ENCODE measurements around the gene INSL3.

Gene INSL3

DNA sequence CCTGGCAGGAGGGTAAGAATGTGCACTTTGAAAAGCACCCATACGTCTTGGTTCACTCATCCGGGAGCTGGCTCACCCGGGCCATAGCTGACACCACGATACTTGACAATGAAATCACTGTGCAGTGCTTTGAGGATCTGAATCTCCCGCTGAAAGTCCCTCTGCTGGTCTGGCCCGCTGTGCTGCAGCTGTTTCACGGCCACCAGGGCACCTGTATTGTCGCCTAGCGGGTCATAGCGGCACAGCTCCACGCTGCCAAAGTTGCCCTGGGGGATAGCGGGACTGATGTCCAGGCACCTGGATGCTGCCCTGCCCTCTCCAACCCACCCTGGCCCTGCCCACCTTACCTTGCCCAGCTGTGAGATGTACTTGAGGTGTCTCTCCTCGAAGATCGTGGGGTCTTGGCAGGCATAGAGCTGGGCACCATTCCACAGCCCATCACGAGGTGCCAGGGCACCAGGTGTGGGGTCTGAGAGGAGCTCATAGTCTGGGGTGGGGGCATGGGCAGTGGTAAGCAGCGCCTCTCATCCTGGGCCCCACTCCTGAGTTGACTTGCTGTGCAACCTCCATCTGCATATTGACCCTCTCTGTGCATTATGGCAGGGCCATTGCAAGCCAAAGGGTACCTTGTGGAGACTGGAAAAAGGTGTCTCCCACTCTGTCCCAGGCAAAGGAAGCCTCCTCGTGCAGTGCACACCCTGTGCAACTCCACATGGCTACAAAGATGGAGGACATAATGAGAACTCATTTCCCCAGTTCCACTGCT is 11.3 kb upstream of the INSL3 start:
- TF ChIP-seq, protein P1, sequence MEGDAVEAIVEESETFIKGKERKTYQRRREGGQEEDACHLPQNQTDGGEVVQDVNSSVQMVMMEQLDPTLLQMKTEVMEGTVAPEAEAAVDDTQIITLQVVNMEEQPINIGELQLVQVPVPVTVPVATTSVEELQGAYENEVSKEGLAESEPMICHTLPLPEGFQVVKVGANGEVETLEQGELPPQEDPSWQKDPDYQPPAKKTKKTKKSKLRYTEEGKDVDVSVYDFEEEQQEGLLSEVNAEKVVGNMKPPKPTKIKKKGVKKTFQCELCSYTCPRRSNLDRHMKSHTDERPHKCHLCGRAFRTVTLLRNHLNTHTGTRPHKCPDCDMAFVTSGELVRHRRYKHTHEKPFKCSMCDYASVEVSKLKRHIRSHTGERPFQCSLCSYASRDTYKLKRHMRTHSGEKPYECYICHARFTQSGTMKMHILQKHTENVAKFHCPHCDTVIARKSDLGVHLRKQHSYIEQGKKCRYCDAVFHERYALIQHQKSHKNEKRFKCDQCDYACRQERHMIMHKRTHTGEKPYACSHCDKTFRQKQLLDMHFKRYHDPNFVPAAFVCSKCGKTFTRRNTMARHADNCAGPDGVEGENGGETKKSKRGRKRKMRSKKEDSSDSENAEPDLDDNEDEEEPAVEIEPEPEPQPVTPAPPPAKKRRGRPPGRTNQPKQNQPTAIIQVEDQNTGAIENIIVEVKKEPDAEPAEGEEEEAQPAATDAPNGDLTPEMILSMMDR (IDR thresholded peaks at IDR 0.05; ENCODE audit: low read depth, low read length), result no peak
- in situ Hi-C loops (cut with HindIII; ENCODE audit: low sequenced_read_pairs), result no loop called here
- no peak for DNase-seq (ENCODE audit: low read depth, low spot score)
- H3K4me3 ChIP-seq (ENCODE audit: low read depth, low read length), result no peak overlapping the region

DNA sequence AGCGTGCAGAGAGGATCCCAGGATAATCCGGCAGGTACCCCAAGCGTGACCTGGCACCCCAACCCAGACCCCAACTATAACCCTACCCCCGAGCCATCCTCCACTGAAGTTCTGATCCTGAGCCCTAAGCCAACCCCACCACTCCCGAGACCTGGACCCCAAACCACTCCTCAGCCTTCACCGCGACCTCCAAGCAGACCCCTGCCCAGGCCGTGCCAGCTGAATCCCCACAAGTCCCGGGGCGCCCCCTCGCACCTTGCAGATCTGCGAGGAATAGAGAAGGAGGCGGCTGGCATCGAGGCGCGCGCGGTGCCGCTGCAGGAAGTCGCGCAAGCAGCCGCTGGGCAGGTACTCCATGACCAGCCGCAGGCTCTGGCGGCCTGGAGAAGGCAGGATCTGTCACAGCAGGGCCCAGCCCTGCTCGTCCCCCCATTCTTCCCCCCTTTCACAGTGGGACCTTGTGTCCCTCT is 10.1 kb upstream of the INSL3 start:
- TF ChIP-seq, protein P1 (IDR thresholded peaks at IDR 0.05; ENCODE audit: low read depth, low read length), result no peak
- no peak overlapping the region for H3K4me3 ChIP-seq (ENCODE audit: low read depth, low read length)
- no peak for DNase-seq (ENCODE audit: low read depth, low spot score)
- in situ Hi-C loops (cut with HindIII; ENCODE audit: low sequenced_read_pairs), result no loop called here

DNA sequence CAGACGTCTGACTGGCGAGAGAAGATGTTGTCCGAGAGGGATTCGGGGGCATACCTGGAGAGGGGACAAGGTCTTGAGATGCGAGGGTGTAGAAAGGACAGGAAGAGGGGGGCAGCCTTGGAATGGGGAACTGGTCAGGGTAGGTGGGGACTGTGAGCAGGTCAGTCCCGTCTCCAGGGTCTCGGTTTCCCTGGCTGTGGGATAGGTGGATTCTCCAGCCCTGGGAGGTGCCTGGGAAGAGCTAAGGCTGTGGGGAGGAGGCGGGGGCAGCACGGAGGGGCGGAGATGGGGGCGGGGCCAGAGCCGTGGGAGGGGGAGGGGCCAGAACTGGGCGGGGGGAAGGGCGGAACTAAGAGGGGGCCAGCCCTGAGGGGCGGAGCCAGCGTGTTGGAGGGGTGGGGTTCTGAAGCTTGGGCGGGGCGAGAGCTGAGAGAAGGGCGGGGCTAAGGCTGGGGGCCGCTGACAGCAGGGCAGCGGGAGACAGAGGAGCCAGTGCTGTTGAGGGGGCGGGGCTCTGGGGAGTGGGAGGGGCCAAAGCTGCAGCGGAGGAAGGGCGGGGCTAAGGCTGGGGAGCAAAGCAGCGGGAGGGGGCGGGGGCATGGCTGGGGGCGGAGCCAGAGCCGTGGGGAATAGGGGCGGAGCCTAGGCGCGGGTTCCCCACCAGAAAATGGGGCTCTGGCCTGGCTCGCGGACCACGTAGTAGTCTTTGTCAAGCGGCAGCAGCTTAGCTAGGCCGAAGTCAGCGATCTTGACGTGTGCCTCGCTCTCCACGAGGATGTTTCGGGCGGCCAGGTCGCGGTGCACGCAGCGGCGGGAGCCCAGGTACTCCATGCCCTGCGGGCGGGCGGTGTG is 9.5 kb upstream of the INSL3 start:
- peak overlapping the region; percentile 2 for H3K4me3 ChIP-seq (ENCODE audit: low read depth, low read length)
- in situ Hi-C loops (cut with HindIII; ENCODE audit: low sequenced_read_pairs), result no loop called here
- TF ChIP-seq, protein P1 (IDR thresholded peaks at IDR 0.05; ENCODE audit: low read depth, low read length), result no peak
- peak; percentile 69 for DNase-seq (ENCODE audit: low read depth, low spot score)

DNA sequence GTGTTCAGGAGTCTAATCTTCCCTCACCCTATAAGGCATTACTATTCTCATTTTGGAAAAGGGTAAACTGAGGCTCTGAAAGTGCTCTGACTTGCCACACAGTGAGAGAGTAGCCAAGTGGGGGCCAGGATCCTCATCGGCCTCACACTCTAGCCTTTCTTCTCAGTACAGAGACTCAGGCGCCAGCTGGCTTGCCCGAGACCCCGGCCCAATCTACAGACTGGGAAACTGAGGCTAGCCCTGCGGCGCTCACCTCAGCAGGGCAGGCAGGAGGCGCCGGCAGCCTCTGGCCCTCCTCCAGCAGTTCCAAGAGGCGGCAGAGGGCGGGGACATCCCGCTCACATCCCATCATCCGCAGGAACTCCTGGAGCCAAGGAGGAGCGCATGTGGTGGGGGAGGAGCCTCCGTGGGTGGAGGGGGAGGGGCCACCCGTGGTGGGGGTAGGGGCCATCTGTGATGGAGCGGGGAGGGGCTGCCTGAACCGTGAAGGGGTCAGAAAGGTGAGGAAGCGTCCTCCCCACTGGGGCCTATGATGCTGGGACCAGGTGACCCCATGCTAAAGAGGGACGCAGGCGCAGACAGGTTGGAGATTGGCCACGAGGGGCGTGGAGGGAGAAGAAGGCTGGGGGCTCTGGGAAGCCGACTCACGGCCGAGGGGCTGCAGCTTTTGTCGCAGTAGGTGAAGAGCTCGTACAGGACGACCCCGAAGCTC is 8.7 kb upstream of the INSL3 start:
- TF ChIP-seq, protein P1 (IDR thresholded peaks at IDR 0.05; ENCODE audit: low read depth, low read length), result no peak
- peak overlapping the region; percentile 2 for H3K4me3 ChIP-seq (ENCODE audit: low read depth, low read length)
- peak; percentile 13 for DNase-seq (ENCODE audit: low read depth, low spot score)
- in situ Hi-C loops (cut with HindIII; ENCODE audit: low sequenced_read_pairs), result no loop called here

DNA sequence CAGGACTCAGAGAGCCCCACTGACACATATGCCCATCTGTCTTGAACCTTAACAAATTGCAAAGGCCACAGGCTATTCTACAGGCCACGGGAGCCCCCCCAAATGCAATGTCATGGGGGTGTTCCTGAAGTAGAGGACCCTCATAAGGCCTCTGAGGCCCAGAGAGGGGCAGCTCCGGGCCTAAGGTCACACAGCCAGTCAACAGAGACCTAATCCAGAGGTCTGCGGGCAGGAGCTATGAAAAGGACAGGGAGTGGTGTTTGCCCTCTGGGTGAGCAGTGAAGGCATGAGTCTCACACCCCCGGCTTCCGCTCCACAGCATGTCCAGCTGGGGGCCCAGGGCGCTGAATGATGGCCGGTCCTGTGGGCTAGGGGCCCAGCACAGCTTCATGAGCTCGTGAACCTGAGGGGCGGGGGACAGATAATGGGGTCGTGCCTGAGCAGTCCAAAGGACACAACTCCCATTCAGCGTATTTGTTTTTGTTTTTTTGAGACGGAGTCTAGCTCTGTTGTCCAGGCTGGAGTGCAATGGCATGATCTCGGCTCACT is 5.3 kb upstream of the INSL3 start:
- H3K4me3 ChIP-seq (ENCODE audit: low read depth, low read length), result no peak overlapping the region
- in situ Hi-C loops (cut with HindIII; ENCODE audit: low sequenced_read_pairs), result no loop called here
- TF ChIP-seq, protein P1 (IDR thresholded peaks at IDR 0.05; ENCODE audit: low read depth, low read length), result no peak
- no peak for DNase-seq (ENCODE audit: low read depth, low spot score)

DNA sequence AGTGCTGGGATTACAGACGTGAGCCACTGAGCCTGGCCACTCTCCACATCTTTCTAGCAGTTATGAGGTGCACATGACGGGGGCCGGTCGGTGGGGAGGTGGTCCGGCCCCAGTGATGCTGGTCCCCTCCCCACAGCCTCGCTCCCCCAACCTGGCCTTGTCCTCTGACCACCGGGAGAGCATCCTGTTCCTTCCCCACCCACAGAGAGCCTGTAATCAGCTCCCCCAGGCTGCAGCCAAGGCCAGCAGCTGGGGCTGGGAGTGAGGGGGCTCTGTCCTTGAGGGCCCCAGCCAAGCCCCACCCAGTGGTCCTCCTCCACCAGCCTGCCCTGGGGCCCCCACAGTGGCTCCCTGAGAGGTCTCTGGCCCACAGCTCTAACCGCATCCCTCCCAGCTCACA is 3.0 kb upstream of the INSL3 start:
- H3K4me3 ChIP-seq (ENCODE audit: low read depth, low read length), result no peak overlapping the region
- no peak for DNase-seq (ENCODE audit: low read depth, low spot score)
- in situ Hi-C loops (cut with HindIII; ENCODE audit: low sequenced_read_pairs), result no loop called here
- TF ChIP-seq, protein P1 (IDR thresholded peaks at IDR 0.05; ENCODE audit: low read depth, low read length), result no peak

All from astrocyte of the spinal cord (primary cell).